Central memory CD8-positive, alpha-beta T cell (primary cell): ENCODE measurements around the gene NPW.

Source experiments
- ATAC-seq: fragments of 150-1000 bp; cut with Tn5 transposase; replicated peaks from 2 replicates; pipeline ENCODE4 v1.10.0; 2022; ENCODE audit warnings: mild to moderate bottlenecking, moderate FRiP score, moderate number of reproducible peaks; ENCODE audit not compliant: poor library complexity, severe bottlenecking; ENCODE audit errors: extremely low read depth
- DNase-seq, 2 donors: peaks; one replicate each; pipeline ENCODE4 v3.0.0; 2021; ENCODE audit warnings: low spot score in 2 of 2
- H3K27ac Mint-ChIP-seq: one replicate; pipeline ENCODE4 v1.8.0; 2022; ENCODE audit warnings: low read depth, mild to moderate bottlenecking, moderate library complexity, mixed read lengths
- H3K27me3 Mint-ChIP-seq: one replicate; pipeline ENCODE4 v1.8.0; 2022; ENCODE audit warnings: mixed read lengths
- H3K36me3 Mint-ChIP-seq: one replicate; pipeline ENCODE4 v1.8.0; 2022; ENCODE audit warnings: mild to moderate bottlenecking, moderate library complexity, mixed read lengths; ENCODE audit not compliant: insufficient read depth
- H3K4me1 Mint-ChIP-seq: one replicate; pipeline ENCODE4 v1.8.0; 2022; ENCODE audit warnings: mixed read lengths
- H3K4me3 Mint-ChIP-seq: one replicate; pipeline ENCODE4 v1.8.0; 2022; ENCODE audit warnings: mild to moderate bottlenecking, moderate library complexity, mixed read lengths
- H3K9me3 Mint-ChIP-seq: one replicate; pipeline ENCODE4 v1.8.0; 2022; ENCODE audit warnings: mixed read lengths

The NPW gene

DNA sequence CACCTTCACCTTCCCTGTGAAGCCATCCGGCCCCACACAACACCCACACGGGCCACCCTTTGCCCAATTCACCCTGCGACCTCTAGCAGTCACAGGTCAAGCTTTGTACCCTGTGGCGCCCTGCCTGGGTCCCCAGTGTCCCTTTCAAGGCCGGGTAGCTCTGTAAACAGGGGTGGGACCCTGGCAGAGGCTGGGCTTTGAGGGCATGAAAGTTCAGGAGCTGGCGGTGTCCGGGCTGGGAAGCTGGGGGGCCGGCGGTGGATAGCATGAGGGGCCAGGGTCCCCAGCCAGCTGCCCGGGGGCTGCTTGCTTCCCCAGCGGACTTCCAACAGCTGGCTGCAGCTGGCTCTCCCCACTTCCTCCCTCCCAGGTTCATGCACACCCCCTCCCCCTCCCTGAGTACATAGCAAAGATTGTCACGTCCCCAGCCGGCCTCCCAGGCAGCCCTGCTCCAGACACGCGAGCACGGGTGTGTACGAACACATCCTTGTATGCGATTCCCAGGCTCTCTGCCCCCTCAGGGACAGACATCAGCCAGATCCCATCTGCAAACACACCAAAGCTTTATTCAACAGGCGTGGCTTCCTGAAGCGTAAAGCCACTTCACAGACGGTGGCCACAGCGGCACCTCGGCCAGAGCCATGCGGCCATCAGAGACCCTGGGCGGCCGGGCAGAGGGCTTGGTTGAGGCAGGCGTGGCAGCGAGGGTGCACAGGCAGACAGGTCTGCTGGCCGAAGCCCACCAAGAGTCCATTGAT is 19.9 kb downstream of the NPW start:
- Mint-ChIP-seq H3K4me3 (no peak overlapping the region), H3K4me1 (no peaks in the 10 kb centered on the region), H3K9me3 (no peaks in the 10 kb centered on the region), H3K36me3 (no peaks in the 10 kb centered on the region), H3K27me3 (no peaks in the 10 kb centered on the region), H3K27ac (no peak overlapping the region)
- no peak for DNase-seq
- no peak for ATAC-seq

DNA sequence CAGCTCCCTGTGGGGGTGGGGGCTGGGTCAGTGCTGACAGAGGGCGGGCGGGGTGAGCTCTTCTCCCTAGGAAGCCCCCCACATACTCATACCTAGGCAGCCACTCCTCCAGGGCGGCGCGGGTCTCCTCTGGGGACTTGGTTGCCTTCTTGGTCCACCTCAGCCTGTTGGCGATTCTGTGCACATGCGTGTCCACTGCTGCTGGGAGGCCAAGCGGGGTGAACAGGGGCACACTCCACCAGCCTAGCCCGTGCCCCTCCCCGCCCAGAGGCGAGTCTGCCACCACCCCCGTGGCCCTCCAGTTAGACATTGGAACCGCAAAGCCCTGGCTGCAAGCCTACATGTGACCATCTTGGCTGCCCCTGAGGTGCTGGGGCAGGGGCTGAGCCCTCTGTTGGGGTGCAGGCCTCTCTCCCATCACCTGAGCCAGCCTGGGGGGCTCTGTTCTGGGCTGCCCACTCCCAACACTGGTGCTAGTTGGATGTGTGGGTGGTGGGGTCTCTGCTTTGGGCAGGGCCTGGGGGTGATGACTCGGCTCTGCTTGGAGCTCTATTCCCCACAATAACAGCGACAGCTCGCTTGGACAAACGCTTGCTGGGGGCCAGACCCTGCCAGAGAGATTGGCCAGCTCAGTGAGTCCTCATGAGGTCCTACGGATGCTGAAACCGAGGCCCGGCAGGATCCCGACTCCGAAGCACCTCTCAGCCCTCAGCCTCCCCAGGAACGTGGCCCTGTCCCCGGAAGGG is 20.6 kb downstream of the NPW start:
- Mint-ChIP-seq H3K4me1 (no peaks in the 10 kb centered on the region), H3K36me3 (no peaks in the 10 kb centered on the region)

DNA sequence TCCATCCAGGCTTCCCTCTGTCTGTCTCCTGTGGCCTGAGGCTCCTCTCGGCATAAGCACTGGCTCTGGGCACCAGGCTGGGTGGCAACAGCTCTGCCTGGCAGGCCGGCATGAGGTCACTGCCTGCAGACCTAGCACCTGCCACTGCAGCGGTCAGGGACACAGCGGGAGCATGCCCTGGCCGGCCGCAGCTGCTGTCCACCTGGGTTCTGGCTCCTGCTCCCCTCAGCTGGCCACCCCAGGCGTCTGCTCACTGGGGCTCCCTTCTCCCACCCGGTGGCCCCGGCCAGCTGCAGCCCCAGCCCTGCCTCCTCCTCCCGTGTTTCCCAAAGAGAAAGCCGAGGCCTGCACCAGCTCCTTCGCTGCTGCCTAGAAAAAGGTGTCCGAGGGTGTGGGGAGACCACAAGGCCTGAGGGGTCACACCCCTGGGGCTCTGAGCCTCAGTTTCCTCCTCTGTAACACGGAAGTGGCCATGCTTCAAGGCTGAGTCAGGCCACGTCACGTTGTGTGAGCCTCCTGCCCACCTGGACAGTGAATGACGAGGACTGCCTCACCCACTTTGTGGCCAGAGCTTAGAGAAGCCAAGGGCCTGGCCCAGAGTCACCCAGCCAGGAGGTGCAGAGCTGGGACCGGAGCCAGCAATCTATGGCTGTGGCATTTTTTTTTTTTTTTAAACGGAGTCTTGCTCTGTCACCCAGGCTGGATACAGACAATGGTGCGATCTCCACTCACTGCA is 21.4 kb downstream of the NPW start:
- no peak for DNase-seq
- ATAC-seq = no peak
- H3K4me1 Mint-ChIP-seq = no peaks in the 10 kb centered on the region
- H3K4me3 Mint-ChIP-seq = no peak overlapping the region
- no peaks in the 10 kb centered on the region for H3K36me3 Mint-ChIP-seq
- H3K27ac Mint-ChIP-seq = no peak overlapping the region
- no peaks in the 10 kb centered on the region for H3K27me3 Mint-ChIP-seq
- H3K9me3 Mint-ChIP-seq = no peaks in the 10 kb centered on the region

More for the DNA sequence above, 20.6 kb downstream of the NPW start:
- Mint-ChIP-seq H3K27me3 (no peaks in the 10 kb centered on the region), H3K4me3 (no peak overlapping the region), H3K27ac (no peak overlapping the region), H3K9me3 (no peaks in the 10 kb centered on the region)
- ATAC-seq (no peak), DNase-seq (no peak)

DNA sequence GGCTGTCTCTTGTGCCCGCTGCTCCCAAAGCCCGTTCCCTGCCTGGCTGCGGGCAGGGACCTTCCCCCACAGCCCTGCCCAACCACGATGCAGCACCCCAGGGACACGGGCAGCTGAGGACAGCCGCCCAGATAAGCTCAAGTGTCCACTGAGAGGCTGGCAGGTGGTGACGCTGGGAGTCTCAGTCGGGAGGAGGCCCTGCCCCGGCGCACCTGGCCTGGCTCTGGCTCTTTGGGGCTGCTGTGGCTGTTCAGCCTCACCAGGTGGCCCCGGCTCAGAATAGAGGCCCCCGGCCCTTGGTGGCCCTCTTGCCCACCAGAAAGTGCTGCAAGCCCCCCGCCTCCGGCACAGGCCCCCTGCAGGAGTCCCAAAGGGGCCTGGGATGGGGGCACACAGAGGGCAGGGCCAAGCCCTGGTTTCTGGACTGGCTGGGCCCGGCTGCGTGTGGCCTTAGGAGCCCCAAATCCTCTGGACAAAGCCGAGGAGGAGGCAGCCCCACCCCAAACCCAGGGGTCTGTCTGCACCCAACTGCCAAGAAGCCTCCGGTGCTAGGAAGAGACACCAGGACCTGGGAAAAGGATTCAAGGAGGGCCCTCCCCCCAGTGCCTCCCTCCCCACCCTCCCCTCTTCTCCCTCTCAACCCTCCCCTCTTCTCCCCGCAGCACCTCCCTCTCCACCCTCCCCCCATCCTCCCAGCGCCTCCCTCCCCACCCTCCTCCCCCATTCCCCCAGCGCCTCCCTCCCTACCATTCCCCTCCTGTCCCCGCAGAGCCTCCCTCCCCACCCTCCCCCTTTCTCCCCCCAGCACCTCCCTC is 22.8 kb downstream of the NPW start:
- Mint-ChIP-seq H3K36me3 (no peaks in the 10 kb centered on the region), H3K4me3 (no peak overlapping the region)

DNA sequence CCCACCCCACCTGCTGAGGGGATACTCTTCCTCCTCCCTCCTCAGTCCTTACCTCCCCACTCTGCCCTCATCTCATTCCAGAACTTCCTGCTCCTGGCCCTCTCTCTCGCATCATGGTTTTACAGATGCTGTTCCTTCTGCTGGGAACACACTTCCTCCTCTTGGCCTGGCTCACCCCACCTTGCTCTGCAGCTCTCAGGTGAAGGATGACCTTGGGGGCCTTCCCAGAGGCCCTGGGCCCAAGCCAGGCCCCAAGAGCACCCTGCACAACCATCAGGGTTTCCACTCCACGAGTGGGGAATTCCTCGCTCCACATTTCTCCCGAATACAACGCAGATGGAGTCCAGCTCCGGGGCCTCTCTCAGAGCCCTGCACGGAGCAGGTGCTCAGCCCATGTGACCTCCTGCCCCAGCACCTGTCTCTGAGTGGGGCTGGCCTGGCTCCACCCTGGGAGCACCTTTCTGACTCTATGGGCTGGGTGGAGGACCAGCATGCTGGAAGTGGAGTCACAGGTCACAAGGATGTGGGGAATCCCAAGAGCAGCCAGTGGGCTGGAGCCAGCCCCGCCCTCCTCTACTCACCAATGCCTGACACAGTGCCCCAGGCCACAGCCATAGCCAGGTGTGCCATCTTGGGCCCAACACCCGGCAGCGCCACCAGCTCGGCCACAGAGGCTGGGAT is 23.5 kb downstream of the NPW start:
- Mint-ChIP-seq H3K4me1 (peaks cover 15% of the 10 kb centered on the region), H3K9me3 (no peaks in the 10 kb centered on the region), H3K27me3 (no peaks in the 10 kb centered on the region), H3K27ac (no peak overlapping the region), H3K4me3 (no peak overlapping the region), H3K36me3 (peaks cover 3% of the 10 kb centered on the region)
- no peak for ATAC-seq
- DNase-seq = no peak

More for the DNA sequence above, 22.8 kb downstream of the NPW start:
- no peak for DNase-seq
- Mint-ChIP-seq H3K27me3 (no peaks in the 10 kb centered on the region), H3K9me3 (no peaks in the 10 kb centered on the region), H3K27ac (no peak overlapping the region), H3K4me1 (peaks cover 13% of the 10 kb centered on the region)
- no peak for ATAC-seq

DNA sequence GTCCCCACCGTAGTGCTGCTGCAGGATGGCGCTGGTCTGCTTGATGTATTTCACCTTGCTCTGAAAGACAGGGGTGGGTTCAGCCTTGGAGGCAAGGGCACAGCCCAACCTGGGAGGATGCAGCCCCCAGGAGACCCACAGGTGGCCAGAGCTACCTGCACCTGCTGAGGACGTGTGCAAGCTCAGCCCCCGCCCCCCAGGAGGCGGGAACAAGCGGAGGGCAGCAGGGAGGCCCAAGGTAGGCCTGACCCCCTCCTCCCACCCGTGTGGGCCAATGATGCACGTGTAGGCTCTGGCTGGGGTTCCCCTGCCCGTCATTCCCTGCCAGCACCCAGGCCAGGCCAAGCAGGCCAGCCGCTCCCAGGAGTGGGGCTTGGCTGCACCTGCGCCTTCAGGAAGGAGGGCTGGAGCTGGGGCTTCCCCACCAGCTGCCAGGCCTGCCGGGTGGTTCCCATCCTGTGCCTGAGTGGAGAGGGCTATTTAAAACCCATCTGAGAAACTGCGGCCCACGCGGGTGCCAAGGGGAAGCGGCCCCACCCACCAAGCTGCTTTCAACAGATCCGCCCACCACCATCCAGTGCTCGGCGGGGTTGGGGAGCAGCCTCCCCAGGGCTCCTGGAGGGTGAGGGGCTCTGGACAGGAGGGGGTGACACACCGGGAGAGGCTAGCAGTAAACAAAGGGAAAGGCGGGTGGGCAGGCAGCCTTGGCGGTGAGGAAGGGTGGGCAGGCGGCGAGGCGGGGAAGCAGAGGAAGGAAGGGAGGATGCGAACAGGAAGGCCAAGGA is 24.3 kb downstream of the NPW start:
- no peak for ATAC-seq
- no peaks in the 10 kb centered on the region for H3K9me3 Mint-ChIP-seq
- DNase-seq = no peak

DNA sequence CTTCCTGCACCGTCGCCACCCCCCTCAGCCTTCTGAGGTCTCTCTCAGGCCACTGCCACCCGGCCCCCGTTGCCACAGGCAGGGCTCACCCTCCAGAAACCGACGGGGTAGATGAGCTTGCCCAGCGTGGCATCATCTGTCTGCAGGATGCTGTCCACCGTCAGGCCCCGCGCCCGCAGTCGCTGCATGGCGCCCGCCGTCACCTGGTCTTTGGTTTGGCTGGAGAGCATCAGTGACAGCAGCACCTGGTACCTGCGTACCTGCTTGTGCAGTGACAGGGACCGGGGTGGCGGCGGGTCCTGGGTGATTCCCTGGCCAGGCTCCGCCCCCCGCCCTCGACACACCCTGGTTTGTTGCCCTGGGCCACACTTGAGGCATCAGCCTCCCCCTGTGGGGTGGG is 25.0 kb downstream of the NPW start:
- H3K36me3 Mint-ChIP-seq = peaks cover 5% of the 10 kb centered on the region
- H3K9me3 Mint-ChIP-seq = no peaks in the 10 kb centered on the region
- ATAC-seq = no peak
- H3K4me3 Mint-ChIP-seq = no peak overlapping the region
- peaks cover 22% of the 10 kb centered on the region for H3K4me1 Mint-ChIP-seq
- no peaks in the 10 kb centered on the region for H3K27me3 Mint-ChIP-seq
- DNase-seq = no peak
- H3K27ac Mint-ChIP-seq = no peak overlapping the region

More for the DNA sequence above, 24.3 kb downstream of the NPW start:
- Mint-ChIP-seq H3K4me3 (no peak overlapping the region), H3K36me3 (peaks cover 3% of the 10 kb centered on the region), H3K4me1 (peaks cover 22% of the 10 kb centered on the region), H3K27ac (no peak overlapping the region), H3K27me3 (no peaks in the 10 kb centered on the region)

DNA sequence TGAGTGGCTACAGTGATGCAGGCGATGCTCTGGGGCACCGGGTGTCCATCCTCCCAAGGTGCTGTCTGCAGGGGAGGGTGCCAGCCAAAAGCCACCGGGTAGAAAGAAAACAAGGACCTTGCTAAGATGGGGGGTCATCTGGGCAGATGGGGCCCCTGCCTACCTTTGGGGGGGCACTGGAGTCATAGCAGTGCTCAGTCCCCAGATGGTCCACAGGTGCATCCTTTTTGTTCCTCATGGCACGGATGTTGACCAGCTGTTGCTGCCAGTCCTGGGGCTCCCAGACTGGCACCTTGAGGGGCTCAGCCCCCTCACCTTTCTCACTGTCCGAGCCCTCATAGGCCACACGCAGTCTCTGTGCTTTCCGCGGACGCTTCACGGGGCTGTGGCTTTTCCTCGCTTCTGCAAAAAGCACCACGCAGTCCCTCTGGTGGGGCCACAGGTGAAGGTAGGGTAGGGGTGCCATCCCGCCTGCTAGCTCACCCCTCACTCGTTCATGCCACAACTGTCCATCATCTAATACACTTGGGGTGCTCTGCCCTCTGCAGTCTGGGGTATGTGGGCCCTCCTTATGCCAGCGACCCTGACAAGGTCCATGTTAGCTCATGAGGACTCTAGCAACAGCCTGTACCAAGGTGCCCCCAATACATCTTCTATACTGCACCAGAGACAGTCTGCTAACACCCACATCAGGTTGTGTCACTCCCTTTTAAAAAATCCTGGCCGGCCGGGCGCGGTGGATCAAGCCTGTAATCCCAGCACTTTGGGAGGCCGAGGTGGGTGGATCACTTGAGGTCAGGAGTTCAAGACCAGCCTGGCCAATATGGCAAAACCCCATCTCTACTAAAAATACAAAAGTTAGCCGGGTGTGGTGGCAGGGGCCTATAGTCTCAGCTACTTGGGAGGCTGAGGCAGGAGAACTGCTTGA is 26.6 kb downstream of the NPW start:
- peak overlapping the region; percentile 88 for H3K4me3 Mint-ChIP-seq
- ATAC-seq = no peak
- H3K27me3 Mint-ChIP-seq = no peaks in the 10 kb centered on the region
- DNase-seq = no peak
- peaks cover 22% of the 10 kb centered on the region for H3K4me1 Mint-ChIP-seq
- no peaks in the 10 kb centered on the region for H3K9me3 Mint-ChIP-seq
- H3K27ac Mint-ChIP-seq = no peak overlapping the region
- H3K36me3 Mint-ChIP-seq = peaks cover 9% of the 10 kb centered on the region

DNA sequence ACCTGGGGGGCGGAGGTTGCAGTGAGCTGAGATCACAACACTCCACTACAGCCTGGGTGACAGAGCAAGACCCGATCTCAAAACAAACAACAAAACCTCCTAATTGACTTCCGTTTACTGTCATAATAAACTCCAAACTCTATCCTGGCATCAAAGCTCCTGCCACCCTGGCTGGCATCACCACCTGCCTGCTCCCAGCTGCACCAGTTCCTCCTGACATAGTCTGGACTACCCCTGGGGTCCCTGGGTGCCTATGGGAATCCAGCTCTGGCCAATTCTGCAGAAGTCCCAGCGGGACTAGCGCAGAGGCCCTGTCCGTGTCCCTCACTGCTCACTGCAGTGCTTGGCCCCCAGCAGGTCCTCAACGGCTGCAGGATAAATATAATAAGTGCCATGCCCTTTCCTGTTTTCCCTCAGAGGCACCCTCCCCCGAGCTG is 27.3 kb downstream of the NPW start:
- ATAC-seq = no peak
- H3K36me3 Mint-ChIP-seq = peaks cover 14% of the 10 kb centered on the region
- H3K4me3 Mint-ChIP-seq = peak overlapping the region; percentile 88
- H3K4me1 Mint-ChIP-seq = peaks cover 22% of the 10 kb centered on the region
- no peak overlapping the region for H3K27ac Mint-ChIP-seq
- H3K27me3 Mint-ChIP-seq = no peaks in the 10 kb centered on the region
- no peak for DNase-seq
- H3K9me3 Mint-ChIP-seq = no peaks in the 10 kb centered on the region

DNA sequence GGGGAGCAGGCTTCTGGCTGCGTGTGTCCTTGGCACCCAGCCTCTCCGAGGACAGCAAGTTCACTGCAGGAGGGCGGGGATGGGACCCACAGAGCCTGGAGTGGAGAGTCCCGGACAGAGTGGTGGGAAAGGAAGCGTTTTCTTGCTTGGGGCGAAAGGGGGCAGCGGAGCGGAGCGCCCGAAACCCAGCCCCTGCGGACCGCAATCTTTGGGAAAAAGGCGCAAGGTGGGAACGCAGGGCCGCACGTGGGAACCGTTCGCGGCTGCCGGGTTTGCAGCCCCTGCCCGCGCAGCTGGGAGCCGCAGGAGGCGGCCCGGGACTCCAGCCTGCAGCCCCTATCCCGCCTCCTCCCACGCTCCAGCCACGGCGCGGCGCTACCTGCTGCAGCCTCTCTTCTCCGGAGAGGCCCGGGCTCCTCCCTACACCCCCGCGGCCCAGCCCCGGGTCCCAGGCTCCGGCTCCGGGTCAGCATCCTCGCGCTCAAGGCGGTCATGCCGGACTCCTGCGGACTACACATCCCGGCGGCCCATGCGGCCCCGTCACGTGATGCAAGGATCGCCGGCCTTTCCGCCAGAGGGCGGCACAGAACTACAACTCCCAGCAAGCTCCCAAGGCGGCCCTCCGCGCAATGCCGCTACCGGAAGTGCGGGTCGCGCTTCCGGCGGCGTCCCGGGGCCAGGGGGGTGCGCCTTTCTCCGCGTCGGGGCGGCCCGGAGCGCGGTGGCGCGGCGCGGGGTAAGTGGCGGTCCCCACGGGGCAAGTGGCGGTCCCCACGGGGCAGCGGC is 27.9 kb downstream of the NPW start, which contains the start of the genes NTHL1 and TSC2:
Gene NTHL1 (minus strand): TSS at position 505 of the 786 bp plus-strand sequence. CDS start 11 bp downstream, at position 494.
Gene TSC2 (plus strand): TSS at position 656 of the 786 bp plus-strand sequence. CDS start 631 bp downstream, outside the sequence.
- peaks cover 24% of the 10 kb centered on the region for H3K4me1 Mint-ChIP-seq
- peak; percentile 81 to 83 for DNase-seq
- H3K9me3 Mint-ChIP-seq = no peaks in the 10 kb centered on the region
- H3K27me3 Mint-ChIP-seq = no peaks in the 10 kb centered on the region
- H3K4me3 Mint-ChIP-seq = peak within 1 kb of the TSS; percentile 88
- H3K27ac Mint-ChIP-seq = peak within 1 kb of the TSS; percentile 77
- peak; percentile 97 for ATAC-seq
- H3K36me3 Mint-ChIP-seq = peaks cover 16% of the 10 kb centered on the region
